EL (cell line): ENCODE data around the gene BDH2.
A peak's percentile ranks its signal among the peaks of the same experiment; 100 is the strongest.

Source experiments
- DNase-seq: peaks from one replicate; pipeline ENCODE4 v3.0.0-alpha.2; 2016

The BDH2 gene

DNA sequence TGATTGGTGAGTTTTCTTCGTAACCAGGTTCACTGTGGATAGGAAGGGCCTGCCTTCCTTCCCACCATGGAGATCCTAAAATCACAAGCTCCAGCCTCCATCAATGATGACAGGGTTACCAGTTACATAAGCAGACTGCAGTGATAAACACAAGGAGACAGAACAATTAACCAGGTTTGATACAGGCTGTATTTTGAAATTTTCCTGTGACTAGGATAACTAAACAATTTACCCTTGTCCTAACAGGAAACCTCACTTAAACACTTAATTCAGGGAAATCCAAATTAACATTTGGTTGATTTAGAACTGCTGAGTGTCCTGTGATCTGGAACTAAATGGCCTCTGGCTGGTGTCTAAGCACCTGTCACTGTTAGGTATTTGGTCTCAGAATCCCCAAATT is 20.0 kb downstream of the BDH2 start:
- no peak for DNase-seq

GRCh38 chr4:103076747-103077347 is 22.8 kb downstream of the BDH2 start, which contains the start of gene SLC9B2:
Gene SLC9B2 (minus strand): TSS chr4:103076761. CDS start chr4:103067550, 9,211 bp downstream.
- no peak for DNase-seq

DNA sequence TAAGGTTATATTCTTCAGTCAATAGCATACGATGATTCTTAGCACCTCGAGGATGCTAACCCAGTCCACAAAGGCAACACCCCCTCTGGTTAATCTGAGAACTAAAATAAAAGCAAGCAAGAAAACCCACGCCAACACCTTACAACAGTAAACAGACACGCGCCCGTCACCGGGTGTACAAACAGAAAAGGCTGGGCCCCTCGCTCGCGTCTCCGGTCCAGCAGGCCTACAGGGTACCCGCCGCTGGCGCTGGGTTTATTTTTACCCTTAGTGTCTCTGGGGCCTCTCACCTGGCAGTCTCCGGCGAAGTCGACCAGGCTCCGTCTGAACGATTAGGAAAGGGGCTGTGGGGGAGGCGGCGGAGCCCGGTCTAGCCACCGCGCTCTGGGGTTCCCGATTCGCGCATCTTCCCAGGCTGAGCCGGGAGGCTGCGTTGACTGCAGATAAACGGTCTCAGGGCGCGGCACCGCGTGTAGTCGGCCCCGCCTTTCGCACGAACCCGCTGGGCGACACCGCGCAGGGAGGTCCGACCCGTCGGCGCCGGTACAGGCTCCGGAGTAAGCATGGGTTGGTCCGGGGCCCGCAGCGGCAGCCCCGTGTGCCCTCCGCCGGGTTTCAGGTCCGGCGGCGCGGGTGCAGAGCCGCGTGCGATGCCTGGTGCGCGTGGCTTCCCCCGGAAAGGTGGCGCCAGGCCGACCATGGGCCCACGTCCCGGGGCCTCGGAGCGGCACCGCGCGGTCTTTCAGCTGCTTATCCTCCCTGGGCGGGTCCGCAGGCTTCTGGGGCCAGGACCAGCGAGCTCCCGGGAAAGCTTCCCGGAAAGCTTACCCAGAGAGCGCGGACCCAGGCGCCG is 23.5 kb downstream of the BDH2 start:
- peak; percentile 67 for DNase-seq

DNA sequence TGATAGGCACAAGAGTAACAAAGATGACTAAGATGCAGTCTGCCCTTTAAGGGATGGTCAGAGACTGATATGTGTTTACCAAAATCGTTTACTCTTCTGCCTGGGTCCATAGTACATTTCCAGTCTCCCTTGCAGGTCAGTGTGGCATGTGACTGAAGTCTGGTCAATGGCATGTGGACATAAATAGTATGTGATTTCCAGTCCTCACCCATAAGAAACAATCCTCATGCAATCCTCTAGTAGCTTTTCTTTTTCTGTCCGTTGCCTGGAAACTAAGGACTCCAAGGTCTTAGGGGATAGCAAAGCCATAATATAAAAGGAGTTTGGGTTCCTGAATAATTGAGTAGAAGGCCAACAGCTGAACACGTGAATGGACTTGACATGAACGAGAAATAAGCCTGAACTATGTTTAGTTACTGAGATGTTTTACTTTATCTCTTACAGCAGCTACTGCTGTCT is 24.2 kb downstream of the BDH2 start:
- no peak for DNase-seq

- DNase-seq: no peak
Observed at GRCh38 chr4:103074744-103075434, 24.7 kb downstream of the BDH2 start.

DNA sequence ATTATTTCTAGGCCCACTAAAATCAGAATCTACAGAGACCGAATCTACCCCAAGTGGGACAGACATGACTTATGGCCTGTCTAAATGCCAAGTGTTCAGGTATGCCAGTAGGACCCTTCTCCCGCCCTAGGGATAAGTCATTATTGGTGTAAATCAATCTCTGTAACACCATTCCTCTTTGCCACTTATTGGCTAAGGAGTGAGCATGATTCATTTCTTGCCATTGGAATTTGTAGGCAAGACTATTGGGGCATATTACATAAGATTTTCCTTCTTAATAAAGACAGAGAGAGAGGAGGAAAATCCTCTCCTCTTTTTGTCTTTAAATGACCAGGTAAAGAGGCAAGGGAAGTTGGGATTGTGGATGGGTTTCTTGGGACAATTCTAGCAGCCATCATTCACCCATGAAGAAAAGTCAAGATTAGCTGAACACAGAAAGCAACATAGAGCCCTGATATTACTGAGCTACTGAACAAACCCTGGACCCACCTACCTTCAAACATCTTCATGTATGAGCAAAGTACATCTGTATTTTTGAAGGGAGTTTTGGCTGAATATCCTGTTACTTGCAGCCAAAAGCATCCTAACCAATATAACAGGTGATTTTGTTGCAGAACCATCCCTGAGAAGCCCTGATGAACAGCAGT is 25.7 kb downstream of the BDH2 start:
- DNase-seq: no peak

DNA sequence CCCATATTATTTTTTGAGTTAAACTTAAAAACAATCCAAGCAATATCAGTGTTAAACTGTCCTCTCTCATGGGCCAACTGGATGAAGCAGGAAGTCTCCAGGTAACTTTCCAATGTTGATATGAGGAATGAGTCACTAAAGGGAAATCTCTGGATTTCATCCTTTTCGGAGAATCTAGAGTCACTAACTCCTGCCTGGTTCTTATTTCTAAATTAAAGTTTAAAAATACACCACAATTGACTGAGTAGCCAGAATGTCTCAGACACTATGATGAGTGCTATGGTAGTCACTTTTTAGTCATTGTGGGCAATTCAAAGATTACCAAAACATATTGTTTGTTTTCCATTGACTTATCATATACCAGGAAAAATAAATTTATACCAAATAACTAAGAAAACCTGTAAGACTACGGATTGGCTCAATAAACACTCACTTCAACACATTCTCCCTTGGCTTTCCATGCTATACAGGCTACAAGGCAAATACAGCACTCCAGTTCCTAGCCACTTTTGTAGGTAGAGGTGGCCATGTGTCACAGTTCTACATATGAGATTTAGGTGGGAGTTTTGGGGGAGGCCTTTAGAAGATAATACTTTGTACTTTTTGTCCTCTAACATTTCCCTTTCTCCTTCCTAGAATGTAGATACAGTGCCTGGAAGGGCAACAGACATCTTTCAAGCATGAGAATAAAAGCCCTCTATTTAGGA is 31.6 kb downstream of the BDH2 start:
- no peak for DNase-seq

DNA sequence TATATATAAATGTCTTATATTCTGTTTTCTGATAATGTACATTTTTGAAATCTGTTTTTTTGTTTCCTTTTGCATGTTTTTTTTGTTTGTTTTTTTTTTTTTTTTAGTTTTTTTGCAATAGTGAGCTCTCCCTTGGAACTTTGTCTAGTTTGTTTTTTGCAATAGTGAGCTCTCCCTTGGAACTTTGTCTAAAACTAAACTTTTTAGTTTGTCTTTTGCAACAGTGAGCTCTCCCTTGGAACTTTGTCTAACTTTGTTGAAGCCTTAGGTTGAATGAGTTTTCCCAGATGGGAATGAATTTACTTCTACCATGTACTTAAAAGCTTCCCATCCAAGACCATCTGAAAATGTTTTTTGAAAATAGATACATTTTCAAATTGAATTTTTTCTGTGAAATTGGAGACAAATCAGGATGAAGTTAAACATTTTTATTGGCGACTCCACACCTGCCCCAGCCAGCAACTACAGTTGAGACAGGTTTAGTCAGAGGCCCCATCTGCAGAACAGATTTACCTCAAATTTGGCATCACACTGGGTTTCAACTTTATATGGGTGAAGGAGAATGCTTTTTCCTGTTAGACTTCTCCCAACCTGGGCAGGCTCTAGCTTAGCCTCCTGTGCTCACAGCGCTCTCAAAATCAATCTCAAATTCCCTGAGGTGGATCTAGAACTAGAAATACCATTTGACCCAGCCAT is 39.0 kb downstream of the BDH2 start:
- DNase-seq: no peak

- no peak for DNase-seq
Observed at GRCh38 chr4:103054030-103054429, 45.6 kb downstream of the BDH2 start.

DNA sequence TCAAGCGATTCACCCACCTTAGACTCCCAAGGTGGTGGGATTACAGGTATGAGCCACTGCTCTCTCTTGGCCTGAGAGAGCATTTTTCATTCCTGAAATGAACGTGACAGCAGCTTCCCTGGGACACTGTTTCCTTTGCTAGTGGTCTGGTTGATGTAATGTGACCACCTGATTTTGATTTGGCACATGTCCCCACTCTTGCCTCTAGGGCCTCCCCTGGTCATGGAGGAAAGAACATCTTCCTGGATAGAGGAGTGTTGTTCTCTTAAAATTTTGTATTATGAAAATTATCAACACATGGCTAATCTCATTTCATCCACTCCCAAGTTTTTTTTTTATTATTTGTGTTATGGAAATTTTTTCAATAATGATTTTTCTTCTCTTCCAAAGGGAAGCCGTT is 46.9 kb downstream of the BDH2 start:
- no peak for DNase-seq

DNA sequence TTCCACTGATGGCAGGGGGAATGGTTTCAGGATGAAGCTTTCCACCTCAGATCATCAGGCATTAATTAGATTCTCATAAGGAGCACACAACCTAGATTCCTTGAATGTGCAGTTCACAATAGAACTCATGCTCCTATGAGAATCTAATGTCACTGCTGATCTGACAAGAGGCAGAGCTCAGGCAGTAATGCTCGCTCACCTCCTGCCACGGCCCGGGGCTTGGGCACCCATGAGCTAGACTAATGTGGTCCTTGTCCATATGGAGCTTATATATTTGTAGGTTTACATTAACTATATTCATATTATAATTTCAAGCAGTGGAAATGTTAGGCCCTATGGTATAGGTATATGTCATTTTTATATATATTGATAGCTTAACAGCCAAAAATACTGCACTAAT is 47.5 kb downstream of the BDH2 start:
- DNase-seq: no peak

DNA sequence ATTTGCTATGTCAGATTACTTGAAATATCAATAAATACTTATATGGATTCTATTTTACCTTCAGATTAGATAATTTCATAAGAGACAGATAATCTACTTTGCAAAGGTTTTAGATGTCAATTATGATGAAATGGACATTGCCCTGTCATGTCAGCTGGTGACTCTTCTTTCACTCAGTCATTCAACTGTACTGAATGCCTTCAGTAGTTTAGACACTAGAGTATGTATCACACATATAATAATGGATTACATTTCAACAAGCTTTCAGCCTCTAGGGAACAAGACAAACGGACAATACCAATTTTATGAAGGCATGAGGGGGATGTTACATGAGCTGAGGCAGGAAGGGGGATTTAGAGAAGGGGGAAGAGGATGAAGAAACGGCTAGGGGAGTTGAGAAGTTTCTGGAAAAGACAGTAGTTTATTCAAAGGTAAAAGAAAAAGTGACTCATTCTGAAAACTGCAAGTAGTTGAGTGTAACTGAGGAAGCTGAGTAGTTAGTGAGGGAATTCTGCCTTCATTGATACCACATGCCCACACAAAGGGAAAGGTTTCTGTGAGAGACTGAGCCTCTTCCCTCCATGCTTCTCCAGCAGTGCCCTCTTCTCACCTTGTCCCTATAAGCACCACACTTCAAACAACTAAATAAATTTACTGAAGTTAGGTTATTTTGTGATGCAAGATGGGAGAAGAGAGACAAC is 48.7 kb downstream of the BDH2 start:
- no peak for DNase-seq

GRCh38 chr4:103046416-103047290 is 53.0 kb downstream of the BDH2 start:
- DNase-seq: peak; percentile 42

GRCh38 chr4:103044183-103044582 is 55.5 kb downstream of the BDH2 start:
- DNase-seq: no peak

DNA sequence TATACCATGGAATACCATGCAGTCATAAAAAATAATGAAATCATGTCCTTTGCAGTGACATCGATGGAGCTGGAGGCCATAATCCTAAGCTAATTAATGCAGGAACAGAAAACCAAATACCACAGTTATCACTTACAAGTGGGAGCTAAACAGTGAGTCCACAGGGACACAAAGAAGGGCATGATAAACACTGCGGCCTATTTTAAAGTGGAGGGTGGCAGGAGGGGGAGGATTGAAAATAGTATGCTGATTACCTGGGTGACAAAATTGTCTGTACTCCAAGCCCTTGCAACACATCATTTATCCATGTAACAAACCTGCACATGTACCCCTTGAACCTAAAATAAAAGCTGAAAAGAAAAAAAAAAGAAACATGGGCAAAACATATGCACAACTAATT is 63.5 kb downstream of the BDH2 start:
- no peak for DNase-seq

GRCh38 chr4:103032574-103032973 is 67.1 kb downstream of the BDH2 start:
- peak; percentile 37 for DNase-seq

DNA sequence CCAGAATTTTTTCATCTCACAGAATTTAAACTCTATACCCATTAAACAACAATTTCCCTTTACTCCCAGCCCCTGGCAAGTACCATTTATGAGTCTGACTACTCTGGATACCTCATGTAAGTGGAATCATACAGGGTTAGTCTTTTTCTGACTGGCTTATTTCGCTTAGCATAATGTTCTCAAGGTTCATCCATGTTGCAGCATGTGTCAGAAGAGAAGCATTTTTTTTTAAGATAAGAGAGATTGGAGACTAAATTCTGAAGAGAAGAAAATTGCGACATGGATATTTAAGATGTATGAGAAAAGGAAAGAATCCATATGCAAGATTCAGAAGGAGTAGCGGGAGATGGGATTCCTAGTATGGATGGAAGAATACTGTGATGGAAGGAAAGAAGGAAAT is 68.8 kb downstream of the BDH2 start:
- DNase-seq: no peak

- no peak for DNase-seq
Observed at GRCh38 chr4:103029300-103029699, 70.3 kb downstream of the BDH2 start.
